BLaER1 (cell line): Measurements from ENCODE around the gene PLA1A.
"Not testable (repeated sequence)": the region's sequence is repeated elsewhere in the genome, so short reads cannot be mapped to it uniquely, and the experiment has no call there.

Experiments
- H3K27ac ChIP-seq: shearing (Covaris generic); formaldehyde crosslinking; 2 replicates; pipeline ENCODE4 v1.8.1; 2022
- H3K27me3 ChIP-seq: shearing (Covaris generic); formaldehyde crosslinking; 2 replicates; pipeline ENCODE4 v1.8.1; 2022
- H3K36me3 ChIP-seq: shearing (Covaris generic); formaldehyde crosslinking; 2 replicates; pipeline ENCODE4 v1.8.1; 2022
- H3K4me1 ChIP-seq: shearing (Covaris generic); formaldehyde crosslinking; 2 replicates; pipeline ENCODE4 v1.8.1; 2022
- H3K4me2 ChIP-seq: shearing (Covaris generic); formaldehyde crosslinking; 2 replicates; pipeline ENCODE4 v1.8.1; 2022
- H3K4me3 ChIP-seq: shearing (Covaris generic); formaldehyde crosslinking; 2 replicates; pipeline ENCODE4 v1.8.1; 2022
- H3K9ac ChIP-seq: shearing (Covaris generic); formaldehyde crosslinking; 2 replicates; pipeline ENCODE4 v1.8.1; 2022
- H3K9me3 ChIP-seq: shearing (Covaris generic); formaldehyde crosslinking; 2 replicates; pipeline ENCODE4 v1.8.1; 2022
- H4K20me1 ChIP-seq: shearing (Covaris generic); formaldehyde crosslinking; 2 replicates; pipeline ENCODE4 v1.8.1; 2022
- Cebpa-rat ChIP-seq: shearing (Covaris generic); IDR thresholded peaks from 2 replicates; pipeline ENCODE4 v1.8.1; 2022

Gene PLA1A

GRCh38 chr3:119590706-119591105 is 7.0 kb upstream of the PLA1A start:
- Histone ChIP-seq H4K20me1 (no peaks in the 10 kb centered on the region), H3K27ac (no peak overlapping the region), H3K4me3 (no peak overlapping the region), H3K9ac (no peak overlapping the region), H3K36me3 (no peaks in the 10 kb centered on the region), H3K9me3 (peaks cover 15% of the 10 kb centered on the region), H3K4me2 (no peak overlapping the region), H3K27me3 (no peaks in the 10 kb centered on the region), H3K4me1 (peaks cover 16% of the 10 kb centered on the region)
- no peak for TF ChIP-seq Cebpa-rat

DNA sequence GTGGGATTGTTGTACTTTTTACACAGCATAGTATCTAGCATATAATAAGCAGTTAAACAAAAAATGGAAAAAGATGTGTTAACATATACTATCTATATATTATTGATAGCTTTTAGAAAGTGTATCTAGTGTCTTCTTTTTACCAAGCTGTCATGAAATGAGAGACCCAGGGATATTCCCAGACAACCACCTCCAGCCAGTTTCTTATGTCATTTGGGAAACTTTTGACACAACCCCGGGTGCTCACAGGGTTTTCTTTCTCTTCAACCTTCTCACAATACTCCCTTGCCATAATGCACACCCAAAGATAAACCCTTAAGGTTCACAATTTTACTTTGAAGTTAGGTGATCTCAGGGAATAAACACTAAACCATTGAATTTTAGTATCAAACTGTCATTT is 4.8 kb upstream of the PLA1A start:
- Histone ChIP-seq H4K20me1 (no peaks in the 10 kb centered on the region), H3K4me1 (peaks cover 11% of the 10 kb centered on the region), H3K4me3 (no peak overlapping the region), H3K36me3 (no peaks in the 10 kb centered on the region), H3K4me2 (no peak overlapping the region), H3K9ac (no peak overlapping the region), H3K27ac (no peak overlapping the region), H3K27me3 (no peaks in the 10 kb centered on the region), H3K9me3 (peaks cover 15% of the 10 kb centered on the region)
- no peak for TF ChIP-seq Cebpa-rat

DNA sequence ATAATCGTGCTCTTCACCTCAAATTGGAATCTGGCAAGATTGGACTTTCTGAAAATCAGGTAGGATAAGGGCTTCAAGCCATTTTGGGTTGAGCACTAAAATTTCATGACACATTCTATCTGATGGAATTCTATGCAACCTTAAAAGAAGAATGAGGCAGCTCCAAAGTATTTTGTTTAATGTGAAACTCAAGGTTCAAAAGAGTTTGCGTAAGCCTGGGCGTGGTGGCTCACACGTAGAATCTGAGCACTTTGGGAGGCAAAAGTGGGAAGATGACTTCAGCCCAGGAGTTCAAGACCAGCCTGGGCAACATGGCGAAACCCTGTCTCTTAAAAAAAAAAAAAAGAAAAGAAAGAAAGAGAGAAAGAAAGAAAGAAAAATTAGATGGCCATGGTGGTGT is 3.6 kb upstream of the PLA1A start:
- no peak overlapping the region for H3K27ac ChIP-seq
- H3K4me3 ChIP-seq: no peak overlapping the region
- no peaks in the 10 kb centered on the region for H3K4me1 ChIP-seq
- no peak overlapping the region for H3K4me2 ChIP-seq
- no peak overlapping the region for H3K9ac ChIP-seq
- no peak for TF ChIP-seq Cebpa-rat
- H4K20me1 ChIP-seq: no peaks in the 10 kb centered on the region
- H3K27me3 ChIP-seq: no peaks in the 10 kb centered on the region
- peaks cover 15% of the 10 kb centered on the region for H3K9me3 ChIP-seq
- H3K36me3 ChIP-seq: no peaks in the 10 kb centered on the region

- not testable (repeated sequence) for H3K27ac ChIP-seq
Observed at GRCh38 chr3:119594929-119595328, 2.8 kb upstream of the PLA1A start.

GRCh38 chr3:119595639-119596334 is 1.9 kb upstream of the PLA1A start:
- no peak overlapping the region for H3K27ac ChIP-seq
- peaks cover 3% of the 10 kb centered on the region; the same call in 1 of the 2 replicates for H3K4me1 ChIP-seq
- H3K4me3 ChIP-seq: no peak overlapping the region
- TF ChIP-seq Cebpa-rat: no peak
- H3K9me3 ChIP-seq: peaks cover 7% of the 10 kb centered on the region
- H3K27me3 ChIP-seq: no peaks in the 10 kb centered on the region
- H3K9ac ChIP-seq: no peak overlapping the region
- H3K4me2 ChIP-seq: no peak overlapping the region
- H4K20me1 ChIP-seq: no peaks in the 10 kb centered on the region
- H3K36me3 ChIP-seq: no peaks in the 10 kb centered on the region

More at GRCh38 chr3:119594929-119595328, 2.8 kb upstream of the PLA1A start:
- not testable (repeated sequence) for H4K20me1 ChIP-seq, H3K9ac ChIP-seq, H3K4me1 ChIP-seq, H3K4me3 ChIP-seq, H3K4me2 ChIP-seq, H3K36me3 ChIP-seq, H3K27me3 ChIP-seq
- H3K9me3 ChIP-seq: peaks cover 15% of the 10 kb centered on the region

- H3K9me3 ChIP-seq: 0 out of 2 replicates have a peak, but pooled peaks cover 1% of the 10 kb centered on the region
- H3K27ac ChIP-seq: no peak overlapping the region
- no peak for TF ChIP-seq Cebpa-rat
- H3K4me2 ChIP-seq: no peak overlapping the region
- H3K36me3 ChIP-seq: no peaks in the 10 kb centered on the region
- H4K20me1 ChIP-seq: no peaks in the 10 kb centered on the region
- no peak overlapping the region for H3K9ac ChIP-seq
- H3K4me3 ChIP-seq: no peak overlapping the region
- H3K27me3 ChIP-seq: no peaks in the 10 kb centered on the region
- H3K4me1 ChIP-seq: peaks cover 6% of the 10 kb centered on the region; the same call in 1 of the 2 replicates
Observed at GRCh38 chr3:119596398-119596797, 1.3 kb upstream of the PLA1A start.

DNA sequence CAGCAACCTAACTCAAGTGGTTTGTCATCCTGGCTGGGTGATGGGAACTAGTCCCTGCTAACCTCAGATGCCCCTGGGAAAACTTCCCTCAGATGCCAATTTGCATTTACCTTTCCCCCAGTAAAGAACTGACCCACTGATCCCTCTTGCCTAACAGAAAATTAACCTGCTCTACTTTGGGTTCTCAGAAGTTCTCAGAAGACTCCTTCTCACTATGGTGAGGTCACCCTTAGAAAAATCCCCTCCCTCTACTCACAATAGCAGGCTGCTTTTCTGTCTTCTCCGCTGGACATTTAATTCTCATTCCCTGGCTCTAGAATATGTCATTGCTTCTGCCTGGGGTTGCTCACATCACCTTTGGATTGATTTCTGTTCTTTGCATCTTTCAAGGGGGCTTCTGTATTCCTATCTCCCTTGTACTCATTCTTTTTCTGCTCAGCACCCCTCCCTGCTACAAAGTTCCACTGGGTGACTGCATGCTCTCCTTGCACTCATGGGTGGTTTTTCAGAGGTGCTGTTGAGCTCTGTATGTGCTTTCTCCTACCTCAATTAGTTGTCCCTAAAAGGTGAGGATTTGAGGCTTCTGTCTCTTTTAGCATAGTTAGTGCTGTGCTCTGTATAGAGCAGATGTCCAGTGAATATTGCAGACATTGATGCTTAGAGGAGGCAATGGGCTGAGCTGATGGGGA is 869 bp downstream of the PLA1A start:
- no peak overlapping the region for H3K4me2 ChIP-seq
- H4K20me1 ChIP-seq: no peaks in the 10 kb centered on the region
- peaks cover 6% of the 10 kb centered on the region; the same call in 1 of the 2 replicates for H3K4me1 ChIP-seq
- H3K27ac ChIP-seq: no peak overlapping the region
- H3K36me3 ChIP-seq: no peaks in the 10 kb centered on the region
- no peak overlapping the region for H3K4me3 ChIP-seq
- H3K9me3 ChIP-seq: no peaks in the 10 kb centered on the region
- no peak for TF ChIP-seq Cebpa-rat
- H3K27me3 ChIP-seq: no peaks in the 10 kb centered on the region
- no peak overlapping the region for H3K9ac ChIP-seq

- no peak overlapping the region for H3K27ac ChIP-seq
- no peaks in the 10 kb centered on the region for H4K20me1 ChIP-seq
- peaks cover 6% of the 10 kb centered on the region; the same call in 1 of the 2 replicates for H3K4me1 ChIP-seq
- H3K9me3 ChIP-seq: no peaks in the 10 kb centered on the region
- no peaks in the 10 kb centered on the region for H3K36me3 ChIP-seq
- no peak overlapping the region for H3K9ac ChIP-seq
- H3K4me3 ChIP-seq: no peak overlapping the region
- no peaks in the 10 kb centered on the region for H3K27me3 ChIP-seq
- no peak overlapping the region for H3K4me2 ChIP-seq
- no peak for TF ChIP-seq Cebpa-rat
Observed at GRCh38 chr3:119599558-119600174, 2.0 kb downstream of the PLA1A start.

GRCh38 chr3:119600732-119601131 is 3.0 kb downstream of the PLA1A start:
- H3K9ac ChIP-seq: no peak overlapping the region
- H3K4me1 ChIP-seq: peaks cover 6% of the 10 kb centered on the region; the same call in 1 of the 2 replicates
- no peaks in the 10 kb centered on the region for H4K20me1 ChIP-seq
- no peaks in the 10 kb centered on the region for H3K27me3 ChIP-seq
- no peaks in the 10 kb centered on the region for H3K9me3 ChIP-seq
- H3K27ac ChIP-seq: no peak overlapping the region
- TF ChIP-seq Cebpa-rat: no peak
- no peaks in the 10 kb centered on the region for H3K36me3 ChIP-seq
- H3K4me2 ChIP-seq: no peak overlapping the region
- H3K4me3 ChIP-seq: no peak overlapping the region

DNA sequence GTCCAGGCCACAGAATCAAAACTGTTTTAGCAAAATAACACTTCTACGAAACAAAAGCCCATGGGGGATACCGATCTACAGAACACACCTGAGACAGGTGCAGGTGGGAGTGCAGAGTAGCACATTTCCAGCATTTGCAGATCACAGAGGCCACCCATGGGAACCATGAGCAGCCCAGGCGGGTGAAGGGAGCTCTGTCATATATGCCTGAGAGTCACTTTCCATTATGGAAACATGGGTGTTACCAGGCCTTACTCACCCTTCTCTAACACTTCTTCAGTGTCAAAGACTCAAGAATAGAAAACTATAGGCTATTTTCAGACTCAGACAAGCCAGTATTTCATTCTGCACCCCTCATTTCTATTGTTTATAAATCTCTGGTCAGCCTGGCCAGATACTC is 3.5 kb downstream of the PLA1A start:
- TF ChIP-seq Cebpa-rat: no peak
- H3K9ac ChIP-seq: no peak overlapping the region
- H4K20me1 ChIP-seq: no peaks in the 10 kb centered on the region
- H3K27ac ChIP-seq: no peak overlapping the region
- H3K4me1 ChIP-seq: peaks cover 6% of the 10 kb centered on the region; the same call in 1 of the 2 replicates
- H3K36me3 ChIP-seq: no peaks in the 10 kb centered on the region
- H3K9me3 ChIP-seq: no peaks in the 10 kb centered on the region
- no peaks in the 10 kb centered on the region for H3K27me3 ChIP-seq
- no peak overlapping the region for H3K4me3 ChIP-seq
- no peak overlapping the region for H3K4me2 ChIP-seq
